Erythroblast (primary cell): ENCODE results near the gene OR7G1.

Experiments
- GATA1 ChIP-seq: IDR thresholded peaks from 2 replicates; pipeline ENCODE4 v1.6.1; 2011; ENCODE audit warnings: low read depth, mild to moderate bottlenecking, control low read depth, low read length, moderate library complexity
- POLR2A ChIP-seq: IDR thresholded peaks from 2 replicates; pipeline ENCODE4 v1.6.1; 2011; ENCODE audit warnings: mild to moderate bottlenecking, low read length

- TF ChIP-seq POLR2A (no peak), GATA1 (no peak)
Measured at GRCh38 chr19:9070066-9070465, 45.5 kb downstream of the OR7G1 start.
